Hematopoietic multipotent progenitor cell treated with erythropoietin and hydrocortisone succinate and interleukin-3 and kit ligand, for 17 days (in vitro differentiated cells): ENCODE results near the gene GGT6.

Experiments used
- DNase-seq: peaks from one replicate; pipeline ENCODE4 v3.0.0-alpha.2; 2015; ENCODE audit warnings: low spot score

Gene GGT6

GRCh38 chr17:4522661-4523060, 37.7 kb downstream of the GGT6 start:
- DNase-seq: no peak

- DNase-seq: no peak
Observed at GRCh38 chr17:4520894-4521600, 39.3 kb downstream of the GGT6 start.

GRCh38 chr17:4520060-4520893, 40.1 kb downstream of the GGT6 start:
- DNase-seq: no peak

GRCh38 chr17:4519361-4519788, 41.0 kb downstream of the GGT6 start:
- DNase-seq: no peak

- no peak for DNase-seq
Observed at GRCh38 chr17:4518901-4519300, 41.5 kb downstream of the GGT6 start.

GRCh38 chr17:4516735-4517134, 43.6 kb downstream of the GGT6 start:
- DNase-seq: no peak

DNA sequence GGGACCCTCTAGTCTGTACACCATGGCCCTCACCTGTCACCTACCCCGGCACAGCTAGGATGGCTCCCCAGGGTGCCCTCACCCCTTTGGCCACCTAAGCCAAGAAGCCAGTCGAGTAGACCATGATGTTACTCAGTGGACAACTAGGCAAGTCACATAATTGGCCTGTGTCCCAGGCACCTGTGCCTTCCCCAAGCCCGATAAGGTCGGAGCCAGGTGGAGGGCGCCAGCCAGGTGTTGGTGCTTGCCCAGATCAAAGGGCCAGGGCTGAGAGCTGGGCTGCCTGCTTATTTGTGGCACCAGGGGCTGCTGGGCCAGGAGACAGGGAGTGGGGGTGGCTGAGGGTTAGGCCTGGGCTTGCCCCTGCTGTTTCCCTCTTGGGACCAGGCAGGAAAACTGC, 44.9 kb downstream of the GGT6 start:
- no peak for DNase-seq

DNA sequence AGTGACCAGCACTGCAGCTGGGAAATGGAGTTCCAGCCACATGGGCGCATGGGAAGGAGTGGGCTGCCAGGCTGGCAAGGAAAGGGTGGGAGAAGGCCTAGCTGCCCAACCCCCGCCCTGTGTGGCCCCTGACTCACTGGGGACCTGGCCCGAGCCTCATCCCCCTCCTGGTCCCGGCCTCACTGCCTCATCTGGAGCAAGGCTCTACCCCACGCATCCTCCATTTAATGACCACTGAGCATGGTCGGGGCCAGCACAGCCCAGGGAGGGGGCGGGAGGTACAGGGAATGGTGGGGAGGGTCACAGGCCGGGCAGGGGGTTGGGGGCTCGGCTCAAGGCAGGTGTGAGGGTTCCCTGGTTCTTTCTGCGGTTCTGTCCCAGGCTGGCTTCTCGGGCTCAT, 45.6 kb downstream of the GGT6 start:
- DNase-seq: no peak

DNA sequence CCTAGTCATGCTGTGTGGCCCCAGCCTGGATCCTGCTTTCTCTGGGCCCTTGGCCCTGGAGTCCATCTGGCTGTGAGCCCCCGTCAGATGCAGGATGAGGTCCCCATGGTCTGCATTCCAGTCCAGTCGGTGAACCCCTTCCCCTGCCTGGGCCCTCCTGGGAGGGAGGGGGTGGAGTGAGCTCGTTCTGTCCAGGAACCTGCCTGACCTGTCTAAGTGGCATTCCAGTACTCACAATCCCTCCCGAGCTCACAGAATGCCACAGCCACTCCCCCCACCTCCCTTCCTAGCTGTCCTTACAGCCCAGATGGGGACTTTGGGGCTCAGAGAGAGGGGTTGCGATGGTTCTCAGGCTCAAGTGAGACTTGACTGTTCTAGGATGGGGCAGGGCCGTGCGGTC, 46.2 kb downstream of the GGT6 start:
- DNase-seq: no peak

GRCh38 chr17:4513113-4514032, 47.0 kb downstream of the GGT6 start:
- no peak for DNase-seq

GRCh38 chr17:4512156-4513112, 47.9 kb downstream of the GGT6 start:
- DNase-seq: no peak

DNA sequence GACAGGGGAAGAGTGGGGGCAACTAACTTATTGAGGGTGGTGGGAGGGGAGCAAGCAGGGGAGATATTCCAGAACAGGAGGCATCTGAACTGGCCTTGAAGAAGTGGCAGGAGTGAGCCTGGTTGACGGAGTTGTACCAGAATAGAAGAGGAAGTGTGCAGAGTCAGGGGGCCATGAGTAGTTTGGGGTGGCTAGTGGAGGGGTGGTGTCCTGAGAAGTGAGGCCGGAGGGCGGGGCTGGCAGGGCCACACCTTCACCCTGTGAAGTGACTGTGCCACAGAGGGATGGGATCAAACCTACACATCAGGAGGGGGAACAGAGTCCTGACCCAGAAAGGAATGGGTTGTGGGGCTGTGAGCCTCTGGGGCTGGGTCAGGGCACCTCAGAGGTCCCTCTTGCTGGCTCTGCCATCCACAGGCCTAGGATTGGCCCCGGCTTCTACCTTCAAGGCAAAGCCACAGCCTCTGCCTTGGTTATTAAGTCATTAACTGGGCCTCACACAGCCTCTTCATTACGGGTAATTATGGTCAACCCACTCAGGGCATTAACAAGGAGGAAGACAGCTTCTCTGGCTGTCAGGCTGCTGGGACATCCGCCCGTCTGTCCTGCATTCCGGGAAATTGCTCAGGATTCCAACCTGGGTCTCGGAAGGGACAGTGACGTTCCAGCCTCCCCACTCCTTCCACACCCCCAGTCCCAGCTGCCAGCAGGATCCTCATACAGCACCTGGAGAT, 49.0 kb downstream of the GGT6 start:
- DNase-seq: no peak

GRCh38 chr17:4510618-4510941, 49.8 kb downstream of the GGT6 start:
- no peak for DNase-seq

DNA sequence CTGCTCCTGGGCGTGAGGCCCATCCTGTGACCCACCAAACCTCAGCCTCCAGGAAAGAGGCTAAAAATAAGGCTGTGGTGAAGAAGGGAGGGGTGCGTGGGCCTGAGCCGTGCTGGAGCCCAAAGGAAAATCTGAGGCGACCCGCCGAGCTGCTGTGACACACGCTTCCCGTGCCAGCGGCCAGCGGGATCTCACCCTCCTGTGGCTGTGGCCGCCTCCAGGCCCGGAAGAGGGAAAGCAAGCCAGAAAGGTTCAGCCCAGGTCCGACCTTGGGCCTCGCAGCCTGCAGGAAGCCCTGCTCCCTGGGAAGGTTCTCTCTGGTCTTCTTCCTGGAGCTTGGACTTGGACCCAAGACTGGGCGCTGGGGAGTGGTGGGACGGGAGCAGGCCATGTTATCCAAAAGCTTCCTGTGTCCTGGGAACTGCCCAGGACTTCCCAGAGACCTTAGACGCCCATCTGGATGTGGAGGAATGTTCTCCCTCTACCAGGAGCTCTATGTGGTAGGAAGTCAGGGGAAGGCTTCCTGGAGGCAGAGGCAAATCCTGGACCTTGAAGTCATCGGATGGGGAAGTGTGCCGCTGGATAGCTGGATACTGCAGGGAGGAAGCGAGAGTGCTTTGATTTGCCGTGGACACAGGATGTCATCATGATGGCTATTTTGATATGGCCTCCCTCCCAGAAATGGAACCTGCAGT, 50.3 kb downstream of the GGT6 start:
- DNase-seq: no peak

GRCh38 chr17:4509401-4509800, 51.0 kb downstream of the GGT6 start:
- no peak for DNase-seq

DNA sequence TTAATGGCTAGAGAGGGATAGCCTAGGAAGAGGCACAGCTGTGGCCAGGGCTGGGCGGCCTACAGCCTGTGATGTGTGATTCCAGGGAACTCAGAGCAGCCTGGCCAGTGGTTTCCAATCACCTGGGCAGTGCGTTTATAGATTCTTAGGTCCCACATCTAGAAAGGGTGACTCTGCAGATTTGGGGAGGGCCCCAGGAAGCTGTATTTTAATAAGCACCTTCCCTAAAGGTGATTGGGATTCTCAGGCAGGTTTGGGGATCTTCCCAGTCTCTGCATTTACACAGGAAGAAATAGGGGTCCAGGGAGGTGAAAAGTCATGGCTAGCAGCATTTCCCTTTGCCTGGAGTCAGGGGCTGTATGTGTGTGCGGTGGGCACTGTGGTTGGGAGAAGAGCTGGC, 52.2 kb downstream of the GGT6 start:
- DNase-seq: no peak

GRCh38 chr17:4507361-4508111, 52.8 kb downstream of the GGT6 start:
- DNase-seq: no peak
